Astrocyte of the hippocampus (primary cell): Measurements from ENCODE around the gene KLHL29.

Experiments used
- DNase-seq: peaks from one replicate; pipeline ENCODE4 v3.0.0; 2011; ENCODE audit warnings: low read depth, low spot score

The KLHL29 gene

DNA sequence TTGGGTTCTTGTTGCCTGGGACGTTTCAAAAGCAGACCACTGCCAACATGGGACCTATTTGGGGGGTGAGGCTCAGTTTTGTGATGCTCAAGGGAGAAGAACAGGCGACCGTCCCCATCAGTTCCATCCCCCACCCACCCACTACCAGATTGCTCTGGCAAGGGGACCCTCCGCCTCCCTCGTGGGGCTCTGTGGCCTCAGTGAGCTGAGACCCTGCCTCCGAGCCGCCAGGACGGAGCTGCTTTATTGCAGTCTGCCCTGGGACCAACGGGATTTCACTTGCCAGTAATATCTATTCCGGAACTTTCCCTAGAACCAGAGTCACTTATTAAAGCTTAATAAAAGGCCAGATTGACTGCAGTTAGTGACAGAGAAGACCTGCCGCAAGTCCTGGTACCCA is 146.3 kb downstream of the KLHL29 start:
- DNase-seq, result no peak

DNA sequence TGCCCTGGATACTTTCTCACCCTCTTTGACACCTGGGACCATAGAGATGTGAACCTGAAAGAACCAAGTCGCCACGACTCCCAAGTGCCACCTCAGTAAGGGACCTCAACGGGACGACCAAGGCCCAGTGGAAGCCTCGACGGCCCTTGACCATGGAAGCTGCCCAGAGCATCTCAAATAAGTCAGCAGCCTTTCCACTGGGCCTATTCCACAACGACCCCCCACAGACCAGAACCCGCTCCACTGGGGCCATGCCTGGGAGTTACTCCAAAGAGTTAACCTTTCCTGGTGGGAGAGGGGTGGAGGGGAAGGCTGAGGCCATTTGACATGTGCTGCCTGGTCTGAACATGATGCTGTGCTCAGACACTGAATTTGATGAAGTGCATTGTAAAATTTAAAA is 146.9 kb downstream of the KLHL29 start:
- DNase-seq, result no peak

DNA sequence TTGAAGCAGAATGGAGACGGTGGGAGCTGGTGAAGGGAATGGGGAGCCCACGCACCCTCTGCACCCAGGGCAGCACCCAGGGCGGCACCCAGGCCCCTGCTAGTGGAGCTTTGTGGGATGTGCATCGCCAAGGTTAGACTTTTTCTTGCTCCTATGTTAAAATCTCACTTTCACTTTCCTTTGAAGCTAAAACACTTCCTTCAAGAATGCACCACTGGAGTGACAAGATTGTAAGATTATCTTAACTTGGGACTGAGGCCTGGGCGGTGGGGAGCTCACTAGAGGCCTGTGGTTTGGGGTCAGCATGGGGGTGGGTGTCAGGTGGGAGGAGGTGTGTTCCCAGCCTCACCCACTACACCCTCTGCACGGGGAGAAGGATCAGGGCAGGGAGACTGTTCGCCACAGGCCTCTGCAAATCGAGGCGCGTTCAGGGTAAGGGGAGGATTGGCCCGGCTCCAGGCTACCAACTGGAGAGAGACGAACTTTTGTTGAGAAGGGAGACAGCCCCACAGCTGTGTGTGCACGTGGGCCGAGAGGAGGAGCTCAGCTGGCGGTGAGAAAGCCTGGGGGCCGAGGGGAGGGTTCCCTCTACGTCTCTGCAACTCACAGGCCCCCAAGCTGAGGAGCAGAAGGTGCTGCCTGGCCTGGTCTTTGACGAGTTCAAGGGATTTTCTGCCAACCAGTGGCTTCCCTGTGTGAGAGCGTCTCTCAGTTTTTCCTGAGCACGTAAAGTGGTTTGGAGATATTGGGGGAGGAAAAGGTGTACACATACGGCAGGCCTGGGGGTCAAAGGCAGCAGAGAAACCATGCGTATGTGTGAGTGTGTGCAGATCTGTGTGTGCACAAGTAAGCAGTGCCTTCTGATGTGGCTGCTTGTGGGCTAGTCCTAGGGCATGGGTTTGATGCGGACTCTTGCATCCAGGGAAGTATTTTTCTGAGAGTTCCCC is 147.7 kb downstream of the KLHL29 start:
- peak; percentile 26 for DNase-seq

DNA sequence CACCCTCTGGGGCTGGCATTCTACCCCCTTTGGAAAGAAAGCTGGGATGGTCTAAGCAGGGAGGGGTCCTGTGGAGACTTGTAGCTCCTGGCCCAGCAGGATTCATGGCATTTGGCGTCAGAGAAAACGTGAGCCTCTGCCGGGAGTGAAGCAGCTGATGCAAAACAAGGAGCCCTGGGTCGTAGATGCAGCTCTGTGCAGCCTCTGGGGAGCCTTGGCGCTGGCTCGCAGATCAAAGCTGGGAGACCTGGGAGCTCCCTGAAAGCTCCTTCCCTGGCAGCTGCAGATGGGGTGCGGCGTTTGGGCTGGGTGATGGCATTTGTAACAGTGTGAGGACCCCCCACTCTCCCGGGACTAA is 148.3 kb downstream of the KLHL29 start:
- no peak for DNase-seq

DNA sequence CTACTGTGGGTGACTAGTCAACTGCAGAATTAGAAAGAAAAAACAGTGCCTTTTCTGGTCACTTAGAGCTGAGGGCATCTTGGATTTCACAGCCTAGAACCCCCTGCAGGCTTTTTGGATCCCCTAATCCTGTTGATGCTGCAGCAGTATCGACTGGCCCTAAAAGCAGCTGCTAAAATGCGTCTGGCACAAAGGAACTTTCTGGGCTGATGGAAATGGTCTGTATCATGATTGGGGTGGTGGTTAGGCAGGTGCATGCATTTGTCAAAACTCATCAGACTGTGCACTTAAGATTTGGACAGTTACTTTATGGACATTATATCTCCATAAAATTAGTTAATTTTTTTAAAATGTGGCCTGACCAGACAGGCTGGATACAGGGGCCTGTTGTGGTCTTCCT is 149.8 kb downstream of the KLHL29 start:
- DNase-seq, result no peak

DNA sequence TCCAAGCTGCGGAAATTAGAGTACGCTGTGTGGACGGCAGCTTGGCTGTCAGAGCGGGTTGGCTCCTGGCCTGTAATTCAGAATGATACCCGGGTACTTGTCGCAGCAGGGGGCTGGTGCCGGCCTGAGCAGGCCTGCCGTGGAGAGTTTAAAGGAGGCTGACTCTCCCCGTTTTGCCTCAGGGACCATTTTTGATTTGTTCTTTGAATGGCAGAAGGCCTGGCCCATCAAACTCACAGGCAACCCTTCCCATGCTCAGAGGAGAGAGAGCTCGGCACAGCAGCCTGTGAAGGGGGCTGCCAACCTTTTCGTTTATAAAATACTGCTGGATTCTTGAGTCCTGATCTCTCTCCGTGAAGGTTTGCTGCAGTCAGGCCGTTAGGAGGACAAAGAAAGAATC is 151.3 kb downstream of the KLHL29 start:
- no peak for DNase-seq

DNA sequence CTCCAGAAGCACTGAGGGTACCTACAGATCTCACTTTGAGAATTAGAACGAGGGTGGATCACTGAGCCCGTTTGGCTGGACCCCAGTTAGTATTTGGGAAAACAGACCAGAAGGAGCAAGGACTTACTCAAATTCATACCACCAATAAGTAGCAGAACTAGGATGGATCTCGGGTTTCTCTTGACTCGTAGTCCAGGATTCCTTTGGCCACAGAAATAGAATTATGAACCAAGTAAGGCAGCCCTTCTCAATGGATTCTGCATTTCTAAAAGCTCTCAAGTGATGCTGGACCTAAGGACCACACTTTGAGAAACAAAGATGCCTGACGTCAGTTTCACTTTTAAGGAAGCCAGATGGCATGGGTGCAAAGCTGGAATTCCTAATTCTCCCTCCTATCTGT is 153.0 kb downstream of the KLHL29 start:
- DNase-seq, result no peak

DNA sequence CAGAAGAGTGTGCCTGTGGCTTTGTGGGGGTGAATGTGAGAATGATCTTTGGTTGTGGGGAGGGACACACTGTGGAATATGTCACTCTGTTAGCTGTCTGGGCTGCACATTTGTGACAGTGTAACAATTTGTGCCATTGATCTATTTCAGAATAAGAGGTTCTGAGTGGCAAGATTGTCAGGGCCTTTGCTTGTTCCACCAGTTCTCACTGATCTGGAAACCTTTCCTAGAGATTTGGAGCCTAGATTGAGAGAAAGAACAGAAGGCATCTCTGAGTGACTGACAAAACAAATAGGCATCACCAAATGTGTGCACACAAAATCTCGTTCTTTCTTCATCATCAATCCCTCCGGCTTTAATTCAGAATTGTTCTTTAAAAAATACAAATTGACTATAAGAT is 153.6 kb downstream of the KLHL29 start:
- DNase-seq, result no peak

DNA sequence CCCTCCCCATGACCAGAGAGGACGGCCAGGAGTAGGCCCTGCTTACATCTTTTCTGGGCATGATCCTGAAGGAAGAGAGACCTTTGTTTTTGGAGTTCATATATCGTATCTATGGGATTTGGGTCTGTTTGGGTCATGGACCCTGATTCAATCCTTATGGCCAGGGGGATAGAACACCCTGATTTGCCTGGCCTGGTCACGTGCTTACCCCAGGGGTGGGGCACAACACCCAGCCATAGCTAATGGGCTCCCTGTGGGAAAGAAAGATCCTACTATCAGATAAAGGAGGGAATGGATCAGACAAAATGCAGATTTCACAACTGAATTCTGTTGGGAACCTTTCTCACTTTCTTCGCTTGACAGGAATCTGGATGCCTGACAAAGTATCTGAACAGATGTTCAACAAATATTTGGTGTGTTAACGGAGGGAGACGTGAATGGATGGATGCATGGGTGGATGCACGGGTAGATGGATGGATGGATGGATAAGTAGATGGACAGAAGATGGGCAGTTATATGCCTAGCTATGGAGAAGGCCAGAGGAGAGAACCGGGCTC is 155.9 kb downstream of the KLHL29 start:
- no peak for DNase-seq

DNA sequence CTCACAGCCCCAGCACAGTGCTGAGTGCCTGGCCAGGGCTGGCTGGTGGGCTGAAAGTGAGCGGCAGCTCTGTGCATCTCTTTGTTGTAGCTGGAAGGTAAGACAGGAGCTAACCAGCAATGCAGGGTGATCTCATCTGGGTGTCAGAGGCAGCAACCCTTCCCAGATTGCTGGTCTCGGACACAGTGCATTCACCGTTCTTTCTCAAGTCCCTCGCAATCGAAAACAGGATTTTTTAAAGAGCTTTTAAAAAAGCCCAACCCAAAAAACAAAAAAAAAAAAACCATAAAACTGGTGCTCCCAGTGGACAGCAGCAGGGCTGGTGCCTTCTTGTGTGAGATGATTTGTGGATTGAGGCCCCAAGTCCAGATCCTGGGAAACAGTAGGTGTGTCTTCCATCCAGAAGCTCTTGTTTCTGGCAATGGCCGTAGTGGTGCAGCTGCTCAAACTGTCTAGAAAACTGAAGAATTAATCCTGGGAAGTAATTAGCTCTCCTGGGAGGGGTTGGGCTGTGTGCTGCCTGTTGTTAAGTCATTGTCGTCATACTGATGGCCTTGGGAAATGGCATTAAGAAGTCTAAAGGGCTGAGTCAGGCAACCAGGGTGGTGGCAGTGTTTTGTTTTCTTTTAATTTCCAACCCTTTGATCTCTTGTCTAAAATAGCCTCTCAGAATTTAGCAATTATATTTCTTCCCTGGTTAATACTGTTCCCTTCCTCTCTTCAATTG is 156.7 kb downstream of the KLHL29 start:
- DNase-seq, result peak; percentile 45

DNA sequence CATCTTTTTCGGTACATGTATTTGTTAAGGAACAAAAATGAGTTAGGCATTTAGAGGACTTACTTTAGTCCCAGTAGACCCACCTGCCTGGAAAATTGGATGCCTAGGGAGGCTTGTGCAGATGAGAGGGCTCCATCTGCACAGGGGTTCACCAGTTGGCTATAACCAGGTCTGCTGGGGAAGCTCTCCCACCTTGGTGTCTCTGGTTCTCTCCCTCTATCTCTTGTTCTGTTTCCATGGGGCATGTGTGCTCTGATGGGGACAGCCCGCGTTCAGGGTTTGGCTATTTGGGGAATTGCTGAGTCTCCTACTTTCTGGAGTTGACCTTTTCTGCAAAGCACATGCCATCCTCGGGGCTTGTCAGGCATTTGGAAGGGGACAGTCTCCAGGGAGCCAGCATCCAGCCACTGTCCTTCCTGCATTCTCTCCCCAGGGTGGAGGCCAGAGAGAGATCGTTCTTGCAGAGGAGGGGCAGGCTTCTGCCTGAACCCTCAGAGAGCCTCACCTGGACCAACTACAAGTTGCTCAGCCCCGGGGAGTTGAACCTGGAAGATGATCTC is 157.3 kb downstream of the KLHL29 start:
- DNase-seq, result no peak

DNA sequence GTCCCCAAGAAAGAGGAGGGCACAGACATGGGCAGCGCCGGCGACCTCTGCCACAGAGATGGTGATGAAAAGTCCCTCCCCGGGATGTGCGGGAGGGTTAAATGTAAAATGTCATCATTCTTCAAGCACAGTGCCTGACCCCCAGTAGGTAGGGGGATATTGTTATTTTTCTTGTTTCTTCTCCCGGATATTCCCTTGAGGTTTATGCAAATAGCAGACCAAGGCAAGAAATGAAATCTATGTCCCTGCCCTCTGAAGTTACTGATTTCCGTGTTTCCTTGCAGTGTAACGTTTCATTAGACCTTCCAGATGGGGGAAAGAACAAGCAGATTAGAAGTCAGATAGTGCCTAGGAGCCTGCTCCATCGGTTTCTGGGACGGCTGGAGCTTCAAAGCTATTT is 158.3 kb downstream of the KLHL29 start:
- no peak for DNase-seq

DNA sequence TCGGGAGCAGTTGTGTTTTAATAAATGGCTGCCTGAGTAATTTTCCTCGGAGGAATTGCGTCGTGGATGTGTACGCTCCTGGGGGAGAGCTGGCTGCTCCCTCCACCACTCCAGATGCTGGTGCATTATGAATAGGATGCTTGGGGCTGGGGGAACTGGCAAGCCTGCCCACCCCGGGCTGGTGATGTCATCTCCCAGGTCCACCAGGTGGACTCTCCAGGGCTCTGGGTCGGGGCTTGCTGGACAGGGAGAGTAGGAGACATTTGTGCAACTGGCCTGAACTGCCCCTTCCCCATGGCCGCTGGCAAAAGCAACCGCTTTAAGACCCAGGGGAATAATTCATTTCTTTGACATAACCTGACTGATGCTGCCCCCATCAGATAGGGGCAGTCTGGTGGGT is 158.7 kb downstream of the KLHL29 start:
- DNase-seq, result no peak

DNA sequence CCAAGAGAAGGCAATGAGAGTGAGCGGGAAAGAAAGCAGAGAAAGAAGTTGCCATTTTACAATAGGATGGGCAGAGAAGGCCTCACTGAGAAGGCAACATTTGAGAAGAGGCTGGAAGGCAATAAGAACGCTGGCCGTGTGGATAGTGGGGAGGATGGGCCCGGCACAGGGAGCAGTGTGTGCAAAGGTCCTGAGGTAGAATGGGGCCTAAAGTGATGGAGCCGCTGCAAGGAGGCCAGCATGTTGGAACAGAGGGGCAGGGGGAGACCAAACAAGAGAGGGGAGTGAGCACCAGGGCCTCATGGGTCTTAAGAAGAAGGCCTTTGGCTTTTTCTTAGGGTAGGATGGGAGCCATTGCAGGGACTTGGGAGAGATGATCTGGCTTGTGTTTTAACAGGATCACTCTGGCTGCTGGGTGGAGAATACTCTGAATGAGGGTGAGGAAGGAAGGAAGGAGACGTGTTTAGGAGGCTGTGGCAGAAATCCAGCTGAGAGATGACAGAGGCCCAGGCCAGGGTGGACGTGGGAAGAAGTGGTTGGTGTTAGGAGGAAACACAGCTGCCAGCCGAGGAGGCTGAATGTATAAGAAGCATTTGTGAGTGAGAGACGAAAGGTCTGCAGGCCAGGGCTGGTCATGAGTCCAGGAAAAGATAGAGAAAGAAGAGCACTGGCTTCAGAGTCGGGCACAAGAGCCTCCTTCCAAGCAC is 159.8 kb downstream of the KLHL29 start:
- no peak for DNase-seq

DNA sequence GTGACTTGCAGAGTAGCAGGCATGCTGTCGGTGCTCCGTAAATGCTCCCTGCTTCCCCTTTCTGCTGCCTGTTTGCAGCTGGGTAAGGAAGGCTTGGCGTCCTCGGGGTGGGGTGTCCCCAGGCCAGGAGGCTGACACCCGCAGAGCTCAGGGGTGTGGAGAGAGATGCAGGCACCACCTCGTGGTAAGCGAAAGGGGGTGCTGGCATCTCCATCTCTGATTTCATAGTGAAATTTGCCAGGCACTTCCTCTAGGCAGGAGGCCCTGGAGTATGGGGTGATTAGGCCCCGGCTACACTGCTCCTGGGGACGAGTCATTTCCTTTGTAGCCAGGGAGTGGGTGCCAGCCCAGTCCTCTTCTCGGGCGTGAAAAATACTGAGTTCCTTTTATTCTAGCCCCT is 160.4 kb downstream of the KLHL29 start:
- no peak for DNase-seq

DNA sequence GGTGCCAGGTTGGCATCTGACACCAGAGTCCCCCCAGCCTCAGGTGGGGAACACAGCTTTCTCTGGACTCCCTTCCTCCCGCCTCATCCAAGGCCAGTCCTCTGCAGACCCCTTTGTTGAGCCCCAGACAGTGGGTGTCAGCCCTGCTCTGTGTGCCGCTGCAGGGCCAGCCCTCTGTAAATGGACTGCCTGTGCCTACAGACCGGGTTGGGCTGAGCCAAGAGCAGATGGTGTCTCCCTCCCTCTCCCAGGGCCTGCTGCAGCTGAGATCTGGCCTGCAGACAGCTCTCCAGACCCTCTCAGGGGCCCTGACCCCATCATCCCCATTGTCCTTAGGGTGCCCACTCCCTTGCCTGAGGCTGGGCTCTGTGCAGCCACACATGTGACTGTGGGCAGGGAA is 160.8 kb downstream of the KLHL29 start:
- DNase-seq, result no peak

DNA sequence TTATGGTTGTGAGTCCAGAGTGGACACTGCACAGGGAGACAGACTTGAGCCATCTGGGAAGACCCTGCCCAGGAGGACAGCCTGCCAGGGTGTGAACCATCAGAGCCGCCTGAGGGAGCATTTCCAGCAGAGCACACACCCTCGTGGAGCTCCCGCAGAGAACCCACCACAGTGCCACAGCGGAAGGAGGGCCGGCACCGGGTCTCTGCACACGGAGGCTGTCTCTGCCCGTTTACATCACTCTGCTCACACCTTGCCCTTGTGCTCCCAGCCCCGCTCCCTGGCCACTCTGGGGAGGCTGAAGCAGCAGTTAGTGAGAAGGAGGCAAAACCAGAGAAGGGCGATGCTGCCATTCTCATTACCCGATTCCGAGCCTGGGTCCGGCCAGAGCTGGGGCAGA is 161.9 kb downstream of the KLHL29 start:
- no peak for DNase-seq

DNA sequence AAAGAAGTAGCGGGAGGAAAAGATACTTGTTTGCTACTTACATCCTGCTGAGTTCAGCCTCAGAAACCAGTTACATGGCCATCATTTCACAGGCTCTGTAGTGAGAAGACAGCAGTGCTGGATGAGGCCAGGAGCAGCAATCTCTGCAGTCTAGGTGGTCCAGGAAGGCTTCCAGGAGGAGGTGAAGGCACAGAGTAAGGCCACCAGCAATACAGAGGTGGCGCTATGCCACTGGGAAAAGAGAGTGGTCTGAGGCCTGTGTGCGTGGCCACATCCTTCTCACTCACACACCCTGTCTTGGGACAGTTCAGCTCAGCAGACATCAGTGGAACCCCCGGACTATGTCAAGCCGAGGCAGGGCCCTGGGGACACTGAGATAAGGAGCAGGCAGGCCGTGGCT is 162.7 kb downstream of the KLHL29 start:
- DNase-seq, result no peak

DNA sequence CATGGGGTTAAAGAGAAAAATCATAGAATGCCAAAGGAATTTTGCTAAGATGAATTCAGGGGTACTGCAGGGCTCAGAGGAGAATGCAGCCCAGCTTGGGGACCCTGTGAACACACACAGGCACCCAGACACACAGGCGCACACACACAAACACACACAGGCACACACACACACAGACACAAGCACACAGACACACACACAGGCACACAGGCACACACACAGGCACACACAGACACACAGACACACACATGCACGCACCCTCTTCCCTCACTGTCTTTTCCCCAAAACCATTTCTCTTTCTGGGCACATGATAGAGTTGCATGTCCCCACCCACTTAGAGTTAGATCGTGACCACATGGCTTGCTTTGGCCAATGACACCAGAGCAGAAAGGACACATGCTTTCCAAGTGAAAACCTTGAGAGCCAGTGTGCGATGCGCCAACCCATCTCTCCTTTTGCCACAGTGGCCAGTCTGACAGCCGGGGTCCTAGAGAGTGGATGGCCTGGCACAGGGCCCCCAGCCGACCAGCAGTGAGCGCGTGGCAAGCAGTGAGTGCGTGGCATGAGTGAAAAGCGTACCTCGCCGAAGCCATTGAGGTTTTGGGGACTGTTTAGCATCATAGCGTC is 163.3 kb downstream of the KLHL29 start:
- DNase-seq, result no peak

DNA sequence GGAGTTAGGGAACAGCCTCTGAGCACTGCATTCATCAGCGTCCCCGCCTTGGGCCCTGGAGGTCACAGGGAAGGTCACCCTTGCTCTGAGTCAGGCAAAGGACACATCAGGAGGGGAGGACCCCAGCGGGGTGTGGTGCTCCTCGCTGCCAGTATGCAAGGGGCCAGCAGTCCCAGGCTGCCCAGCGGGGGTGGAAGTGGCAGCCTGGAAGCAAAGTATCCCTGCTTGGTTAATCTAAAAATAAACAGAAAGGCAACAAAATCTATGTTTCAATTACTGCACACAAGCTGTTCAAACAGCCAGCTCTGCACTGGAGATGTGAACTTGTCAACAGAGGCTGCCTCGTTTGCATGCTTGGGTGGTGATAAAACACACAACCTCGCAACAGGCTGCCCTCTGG is 164.1 kb downstream of the KLHL29 start:
- no peak for DNase-seq

DNA sequence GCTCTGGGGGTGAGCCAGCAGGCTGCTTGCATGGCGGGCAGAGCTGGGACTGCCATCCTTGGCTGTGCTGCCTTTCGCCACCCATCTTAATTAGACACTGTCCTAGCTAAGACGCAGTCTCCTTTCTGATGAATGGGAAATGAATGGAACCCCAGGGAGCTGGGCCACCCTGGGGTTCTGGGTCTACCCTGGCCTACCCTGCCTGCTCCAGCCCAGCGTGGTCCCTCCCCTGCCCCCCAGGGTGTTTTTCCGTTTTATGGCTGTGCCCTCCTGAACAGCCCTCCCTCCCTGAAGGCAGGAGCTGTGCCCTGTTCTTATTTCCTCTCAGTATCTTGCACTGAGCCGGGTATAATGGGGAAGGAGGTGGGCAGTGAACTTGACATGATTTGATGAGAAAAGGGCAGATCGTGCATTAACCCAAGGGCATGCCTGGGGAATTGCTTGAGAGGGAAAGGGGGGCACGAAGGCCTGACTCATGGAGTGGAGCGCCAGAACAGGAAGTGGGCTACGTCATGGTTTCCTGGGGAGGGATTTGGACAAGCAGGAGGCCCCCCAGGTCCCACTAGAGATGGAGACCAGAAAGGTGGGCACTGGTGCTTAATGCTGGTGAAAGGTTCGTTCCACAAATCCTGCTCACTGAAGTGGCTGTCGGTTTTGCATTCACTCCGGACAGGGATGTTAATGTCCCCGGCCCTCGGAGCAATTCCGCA is 165.0 kb downstream of the KLHL29 start:
- DNase-seq, result peak; percentile 44
